AG04450 (cell line): Measurements from ENCODE around the gene MCM3AP. TPM values are rescaled to one million over a fixed set of nuclear protein-coding genes. Genes with fewer than 3 reads are reported as not detected.

ENCODE experiments used
- CTCF ChIA-PET: fragments of 300-600, 350-600 bp; formaldehyde crosslinking; extraction: SDS; loops from one replicate; lab custom pipeline; 2022; ENCODE audit warnings: antibody characterized with exemption, inconsistent platforms; lab: Charles Lee
- POLR2A ChIA-PET: fragments of 350-600 bp; formaldehyde crosslinking; extraction: SDS; loops from one replicate; lab custom pipeline; 2021; ENCODE audit warnings: antibody characterized with exemption, inconsistent platforms; lab: Yijun Ruan, JAX
- DNase-seq: peaks from one replicate; pipeline ENCODE4 v3.0.0-alpha.2; 2011; ENCODE audit warnings: low read depth, low spot score
- H3K27ac ChIP-seq: one replicate; pipeline ENCODE4 v1.5.1; 2012; ENCODE audit warnings: low read depth, low read length, control low read depth
- H3K27me3 ChIP-seq: one replicate; pipeline ENCODE4 v1.6.0; 2012; ENCODE audit warnings: low read length; ENCODE audit not compliant: control insufficient read depth, insufficient read depth
- H3K4me3 ChIP-seq: 2 replicates; pipeline ENCODE4 v1.5.1; 2011; ENCODE audit warnings: mild to moderate bottlenecking, low read depth, low read length, control low read depth
- H3K9me3 ChIP-seq: 2 replicates; pipeline ENCODE4 v1.5.1; 2012; ENCODE audit warnings: low read length; ENCODE audit not compliant: control insufficient read depth, insufficient read depth
- CTCF ChIP-seq: IDR thresholded peaks from 2 replicates; pipeline ENCODE4 v1.5.1; 2011; ENCODE audit warnings: low read depth, low read length, control low read depth, inconsistent platforms
- polyA plus RNA-seq: library from polyadenylated mRNA; depleted of rRNA; stranded (reverse); fragments of >200 nt; gene quantifications from 2 replicates; pipeline ENCODE4 v1.2.3, GENCODE V29; 2011

MCM3AP gene
- polyA plus RNA-seq, 1 experiment, result 43.7 TPM

- Histone ChIP-seq H3K9me3 (no peaks in the 10 kb centered on the region; the same call in 1 of the 2 replicates), H3K4me3 (no peak overlapping the region), H3K27me3 (no peaks in the 10 kb centered on the region), H3K27ac (no peak overlapping the region)
- no peak for TF ChIP-seq CTCF
- DNase-seq, result no peak
- ChIA-PET POLR2A (no interaction called here), CTCF (interaction anchor here (2.0 kb wide), 1 partner anchor 60 kb away, joined by 6 read pairs; no protein-coding TSS in a partner anchor)
Observed at GRCh38 chr21:46212721-46213484, 72.5 kb downstream of the MCM3AP start.

- TF ChIP-seq CTCF, result no peak
- H3K27ac ChIP-seq, result no peak overlapping the region
- DNase-seq, result no peak
- no peaks in the 10 kb centered on the region for H3K27me3 ChIP-seq
- CTCF ChIA-PET, result interaction anchor here (2.0 kb wide), 1 partner anchor 59 kb away, joined by 6 read pairs; no protein-coding TSS in a partner anchor
- H3K4me3 ChIP-seq, result no peak overlapping the region
- POLR2A ChIA-PET, result no interaction called here
- no peaks in the 10 kb centered on the region; the same call in 1 of the 2 replicates for H3K9me3 ChIP-seq
Observed at GRCh38 chr21:46211786-46212720, 73.4 kb downstream of the MCM3AP start.

- Histone ChIP-seq H3K4me3 (no peak overlapping the region), H3K27ac (no peak overlapping the region), H3K27me3 (no peaks in the 10 kb centered on the region), H3K9me3 (no peaks in the 10 kb centered on the region; the same call in 1 of the 2 replicates)
- ChIA-PET CTCF (interaction anchor here (2.0 kb wide), 1 partner anchor 58 kb away, joined by 6 read pairs; no protein-coding TSS in a partner anchor), POLR2A (no interaction called here)
- no peak for TF ChIP-seq CTCF
- DNase-seq, result no peak
Observed at GRCh38 chr21:46211376-46211775, 74.0 kb downstream of the MCM3AP start.

GRCh38 chr21:46210378-46211136, 74.9 kb downstream of the MCM3AP start:
- POLR2A ChIA-PET, result no interaction called here
- no peak for DNase-seq
- H3K4me3 ChIP-seq, result no peak overlapping the region
- CTCF ChIA-PET, result interaction anchor here (2.0 kb wide), 1 partner anchor 57 kb away, joined by 6 read pairs; no protein-coding TSS in a partner anchor
- TF ChIP-seq CTCF, result no peak
- no peaks in the 10 kb centered on the region; the same call in 1 of the 2 replicates for H3K9me3 ChIP-seq
- H3K27ac ChIP-seq, result no peak overlapping the region
- no peaks in the 10 kb centered on the region for H3K27me3 ChIP-seq
